ENCODE results near the gene KRT81.

DNA sequence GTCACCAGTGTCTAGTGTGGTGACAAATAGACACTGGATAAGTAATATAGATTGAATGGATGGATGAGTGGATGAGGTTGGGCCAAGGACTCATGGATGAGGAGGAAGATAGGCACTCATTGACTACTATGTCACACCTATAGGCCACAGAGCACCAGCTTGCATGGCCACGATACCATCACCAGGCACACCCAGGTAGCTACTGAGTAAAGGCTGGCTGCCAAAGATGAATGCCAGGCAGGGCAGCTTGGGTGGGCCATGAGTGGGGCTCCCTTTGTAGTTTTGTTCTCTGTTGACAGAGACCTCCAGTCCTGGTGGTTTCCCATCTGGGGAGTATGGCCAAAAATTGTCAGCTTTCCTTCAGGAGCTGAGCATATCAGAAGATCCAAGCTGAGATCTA, 41.0 kb upstream of the KRT81 start:
- TF ChIP-seq EZH2 (IDR thresholded peaks at IDR 0.05) (no peak), POLR2AphosphoS5 (IDR thresholded peaks at IDR 0.05; ENCODE audit: borderline replicate concordance, low read depth, low read length) (no peak), FOXP2 (optimal IDR thresholded peaks at IDR 0.05; ENCODE audit: control extremely low read depth, extremely low read length, insufficient read depth) (no peak)
